Activated B cell treated with CpG ODN at 0.5 μM for 24 hours (primary cell): Measurements from ENCODE around the gene ZNF618. TPM values are rescaled to one million over a fixed set of nuclear protein-coding genes. Genes with fewer than 3 reads are reported as not detected.
A peak's percentile ranks its signal among the peaks of the same experiment; 100 is the strongest.

Experiments
- ATAC-seq: fragments of 200-7000 bp; cut with Tn5 transposase; one replicate; pipeline ENCODE4 v1.10.0; 2021; ENCODE audit warnings: low read depth, mild to moderate bottlenecking, moderate library complexity
- CTCF ChIA-PET: fragments of 350-600 bp; sonication (Branson Sonifier 250); formaldehyde crosslinking; loops from one replicate; lab custom pipeline; 2021; ENCODE audit warnings: antibody characterized with exemption; lab: Charles Lee
- POLR2A ChIA-PET: fragments of 350-600 bp; sonication (Branson Sonifier 250); formaldehyde crosslinking; loops from one replicate; lab custom pipeline; 2021; ENCODE audit warnings: antibody characterized with exemption; lab: Charles Lee
- DNase-seq: peaks from one replicate; pipeline ENCODE4 v3.0.0; 2022
- H3K27ac Mint-ChIP-seq: one replicate; pipeline ENCODE4 v1.8.0; 2020; ENCODE audit warnings: mixed read lengths
- H3K27me3 Mint-ChIP-seq: one replicate; pipeline ENCODE4 v1.8.0; 2021; ENCODE audit warnings: mixed read lengths
- H3K36me3 Mint-ChIP-seq: one replicate; pipeline ENCODE4 v1.8.0; 2021; ENCODE audit warnings: low read depth, mixed read lengths
- H3K4me1 Mint-ChIP-seq: one replicate; pipeline ENCODE4 v1.8.0; 2021; ENCODE audit warnings: mixed read lengths
- H3K4me3 Mint-ChIP-seq: one replicate; pipeline ENCODE4 v1.8.0; 2020; ENCODE audit warnings: mild to moderate bottlenecking, mixed read lengths
- H3K9me3 Mint-ChIP-seq: one replicate; pipeline ENCODE4 v1.8.0; 2020; ENCODE audit warnings: mixed read lengths
- CTCF ChIP-seq: fragments of 200-600 bp; IDR thresholded peaks from one replicate; pipeline ENCODE4 v1.8.0; 2022; ENCODE audit warnings: antibody characterized with exemption, mild to moderate bottlenecking
- intact Hi-C: fragments of 100-400 bp; cut with micrococcal nuclease; formaldehyde crosslinking; loops from one replicate; pipeline ENCODE4 v1.15.1; 2024
- total RNA-seq: library from RNA; stranded (reverse); gene quantifications from 2 replicates; pipeline ENCODE4 v1.2.3, GENCODE V29; 2022

ZNF618 gene
- total RNA-seq, 1 donor from 2014 or later = 0.67 TPM

GRCh38 chr9:114098021-114098935 lies 222.2 kb downstream of the ZNF618 start:
- ChIA-PET POLR2A (no interaction called here), CTCF (no interaction called here)
- no peaks in the 10 kb centered on the region for H3K36me3 Mint-ChIP-seq
- peaks cover 35% of the 10 kb centered on the region for H3K27me3 Mint-ChIP-seq
- H3K9me3 Mint-ChIP-seq = peaks cover 6% of the 10 kb centered on the region
- DNase-seq (no peak), ATAC-seq (peak; percentile 68)
- peaks cover 8% of the 10 kb centered on the region for H3K4me1 Mint-ChIP-seq
- H3K4me3 Mint-ChIP-seq = no peak overlapping the region
- intact Hi-C loops = no loop called here
- TF ChIP-seq CTCF = no peak
- H3K27ac Mint-ChIP-seq = no peak overlapping the region

- ATAC-seq (no peak), DNase-seq (no peak)
- Mint-ChIP-seq H3K9me3 (peaks cover 6% of the 10 kb centered on the region), H3K4me1 (peaks cover 8% of the 10 kb centered on the region), H3K27ac (no peak within 1 kb of the TSS), H3K27me3 (peaks cover 35% of the 10 kb centered on the region), H3K4me3 (no peak within 1 kb of the TSS), H3K36me3 (no peaks in the 10 kb centered on the region)
- no peak for TF ChIP-seq CTCF
- POLR2A ChIA-PET = no interaction called here
- CTCF ChIA-PET = interaction anchor here (0.9 to 1.4 kb wide), 2 partner anchors 9 to 17 kb away, joined by 3 to 4 read pairs; no protein-coding TSS in a partner anchor
- intact Hi-C loops = no loop called here
These were observed 223.0 kb downstream of the ZNF618 start, which contains the start of gene KIF12 for GRCh38 chr9:114098936-114099668. Gene KIF12, minus strand, starts transcription at chr9:114099292. Its CDS starts 16 bp downstream, at chr9:114099276.

- no peak for TF ChIP-seq CTCF
- no peak for DNase-seq
- ChIA-PET CTCF (interaction anchor here (0.9 to 1.4 kb wide), 2 partner anchors 8 to 17 kb away, joined by 3 to 4 read pairs; no protein-coding TSS in a partner anchor), POLR2A (no interaction called here)
- H3K36me3 Mint-ChIP-seq = no peaks in the 10 kb centered on the region
- peaks cover 6% of the 10 kb centered on the region for H3K9me3 Mint-ChIP-seq
- H3K27ac Mint-ChIP-seq = no peak overlapping the region
- H3K4me1 Mint-ChIP-seq = peaks cover 8% of the 10 kb centered on the region
- intact Hi-C loops = no loop called here
- H3K4me3 Mint-ChIP-seq = no peak overlapping the region
- peaks cover 31% of the 10 kb centered on the region for H3K27me3 Mint-ChIP-seq
- no peak for ATAC-seq
These were observed 223.7 kb downstream of the ZNF618 start for GRCh38 chr9:114099669-114100270.

GRCh38 chr9:114100536-114100935 lies 224.4 kb downstream of the ZNF618 start:
- POLR2A ChIA-PET = no interaction called here
- Mint-ChIP-seq H3K4me1 (peaks cover 8% of the 10 kb centered on the region), H3K36me3 (no peaks in the 10 kb centered on the region), H3K4me3 (no peak overlapping the region), H3K9me3 (peaks cover 6% of the 10 kb centered on the region), H3K27ac (no peak overlapping the region), H3K27me3 (peaks cover 27% of the 10 kb centered on the region)
- no peak for TF ChIP-seq CTCF
- ATAC-seq = no peak
- no peak for DNase-seq
- intact Hi-C loops = no loop called here
- CTCF ChIA-PET = interaction anchor here (1.1 kb wide), 1 partner anchor 16 kb away, joined by 3 read pairs; no protein-coding TSS in a partner anchor
